Measurements from ENCODE around the gene SNAPIN.
"Not testable (repeated sequence)": the region's sequence is repeated elsewhere in the genome, so short reads cannot be mapped to it uniquely, and the experiment has no call there.

Gene SNAPIN

GRCh38 chr1:153626904-153627714, 31.4 kb upstream of the SNAPIN start, which contains the start of gene S100A13:
Gene S100A13 (minus strand): TSS chr1:153627505. CDS start chr1:153626472, 1,033 bp downstream.
- DNase-seq (peak; percentile 28), ATAC-seq (peak; percentile 14)

- ATAC-seq, result no peak
- no peak for DNase-seq
Measured at GRCh38 chr1:153627715-153628626, 30.5 kb upstream of the SNAPIN start, which contains the start of gene S100A1. Gene S100A1 (plus strand): TSS chr1:153628434. CDS start chr1:153630522, 2,088 bp downstream.

- ATAC-seq (no peak), DNase-seq (no peak)
Measured at GRCh38 chr1:153628638-153629342, 29.7 kb upstream of the SNAPIN start.

- ATAC-seq, result no peak
- DNase-seq, result no peak
Measured at GRCh38 chr1:153629343-153629665, 29.2 kb upstream of the SNAPIN start.

- no peak for ATAC-seq
- no peak for DNase-seq
Measured at GRCh38 chr1:153629971-153630370, 28.5 kb upstream of the SNAPIN start.

- no peak for DNase-seq
- ATAC-seq, result no peak
Measured at GRCh38 chr1:153630384-153630783, 28.1 kb upstream of the SNAPIN start.

- ATAC-seq, result peak; percentile 11
- DNase-seq, result peak; percentile 25
Measured at GRCh38 chr1:153631047-153632022, 27.2 kb upstream of the SNAPIN start.

GRCh38 chr1:153633161-153633753, 25.2 kb upstream of the SNAPIN start:
- ATAC-seq (no peak), DNase-seq (no peak)

- peak; percentile 96 for DNase-seq
Measured at GRCh38 chr1:153633754-153634665, 24.5 kb upstream of the SNAPIN start, which contains the start of gene CHTOP. Gene CHTOP (plus strand): TSS chr1:153634066. CDS start chr1:153636589, 2,523 bp downstream.

GRCh38 chr1:153635872-153636271, 22.6 kb upstream of the SNAPIN start:
- ATAC-seq, result no peak
- DNase-seq, result no peak

More at GRCh38 chr1:153633754-153634665, 24.5 kb upstream of the SNAPIN start, which contains the start of gene CHTOP:
- peak; percentile 91 for ATAC-seq

- ATAC-seq, result no peak
- DNase-seq, result no peak
Measured at GRCh38 chr1:153636312-153636711, 22.2 kb upstream of the SNAPIN start.

- DNase-seq (no peak), ATAC-seq (no peak)
Measured at GRCh38 chr1:153638261-153638660, 20.2 kb upstream of the SNAPIN start.

GRCh38 chr1:153639280-153639679, 19.2 kb upstream of the SNAPIN start:
- ATAC-seq, result no peak
- DNase-seq, result no peak

- not testable (repeated sequence) for ATAC-seq, DNase-seq
Measured at GRCh38 chr1:153640213-153640612, 18.3 kb upstream of the SNAPIN start.

- no peak for DNase-seq
- no peak for ATAC-seq
Measured at GRCh38 chr1:153640861-153641260, 17.6 kb upstream of the SNAPIN start.

GRCh38 chr1:153642161-153642560, 16.3 kb upstream of the SNAPIN start:
- DNase-seq (no peak), ATAC-seq (no peak)

- ATAC-seq (no peak), DNase-seq (no peak)
Measured at GRCh38 chr1:153643100-153643499, 15.4 kb upstream of the SNAPIN start.

- DNase-seq (no peak), ATAC-seq (no peak)
Measured at GRCh38 chr1:153643816-153644215, 14.7 kb upstream of the SNAPIN start.

GRCh38 chr1:153646672-153647345, 11.7 kb upstream of the SNAPIN start:
- ATAC-seq, result no peak

More at GRCh38 chr1:153646672-153647345, 11.7 kb upstream of the SNAPIN start:
- DNase-seq, result no peak

All from stimulated activated naive CD8-positive, alpha-beta T cell treated with anti-CD3 and anti-CD28 coated beads, Interleukin-15, Interleukin-2, amounts not matched to agents 100 U/mL and 50 U/mL, for 24 hours (primary cell).